ENCODE results near the gene ACIN1. TPM values are rescaled to one million over a fixed set of nuclear protein-coding genes. Genes with fewer than 3 reads are reported as not detected.

The ACIN1 gene
- total and polyA plus RNA-seq, 2 of the 13 experiments (the other 11 are each of a cell fraction or from before 2014, with no cell fraction given): 165 to 183 TPM

DNA sequence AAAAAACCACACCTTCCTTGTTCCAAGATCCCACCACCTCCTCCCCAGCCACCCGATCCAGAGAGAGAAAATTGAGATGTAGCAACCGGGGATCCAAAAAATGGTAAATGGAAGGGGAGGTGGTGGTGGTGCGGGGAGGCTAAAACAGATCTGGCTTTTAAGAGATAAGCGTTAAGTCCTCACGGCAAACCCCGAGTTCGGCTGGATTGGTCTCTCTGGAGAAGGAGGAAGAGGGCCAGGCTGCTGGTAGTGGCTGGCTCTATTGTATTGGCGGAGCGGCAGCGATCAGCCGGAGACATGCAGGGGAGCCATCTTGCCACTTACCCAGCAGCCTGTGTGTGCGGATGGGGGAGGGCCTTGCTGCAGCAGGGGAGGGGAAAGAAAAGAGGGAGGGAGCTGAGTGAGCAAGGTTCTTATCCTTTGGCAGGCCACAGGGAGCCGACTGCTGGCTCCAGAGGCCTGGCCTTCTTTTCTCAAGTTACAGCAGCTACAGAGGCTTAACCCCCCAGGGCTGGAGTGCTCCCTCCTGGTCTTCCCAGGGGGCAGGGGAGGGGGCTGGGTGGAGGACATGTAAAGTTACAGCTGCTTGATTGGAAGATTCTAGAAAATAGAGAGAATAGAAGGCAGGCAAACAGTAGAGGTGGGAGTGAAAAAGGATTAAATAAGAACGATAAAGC, 23.6 kb downstream of the ACIN1 start (continued):
- TF ChIP-seq MBNL3 (CRISPR knock-in tag; conservative IDR thresholded peaks at IDR 0.05) (no peak), TCF7 (IDR thresholded peaks at IDR 0.05; ENCODE audit: low read depth) (no peak), XRCC5 (optimal IDR thresholded peaks at IDR 0.05; ENCODE audit: low read length) (peak; percentile 96), ZNF441 (CRISPR knock-in tag; IDR thresholded peaks at IDR 0.05; ENCODE audit: borderline replicate concordance) (peak; percentile 90), ZNF713 (CRISPR knock-in tag; IDR thresholded peaks at IDR 0.05) (no peak), ZNF329 (CRISPR knock-in tag; IDR thresholded peaks at IDR 0.05; ENCODE audit: low read depth) (peak; percentile 43; the same call in 1 of the 2 replicates), ZNF703 (CRISPR knock-in tag; IDR thresholded peaks at IDR 0.05; ENCODE audit: borderline replicate concordance) (no peak), ISX (CRISPR knock-in tag; conservative IDR thresholded peaks at IDR 0.05) (no peak), FOXC1 (CRISPR knock-in tag; IDR thresholded peaks at IDR 0.05; ENCODE audit: borderline replicate concordance) (peak; percentile 80), NR3C1 (CRISPR knock-in tag; IDR thresholded peaks at IDR 0.05) (no peak), KAT8 (CRISPR knock-in tag; IDR thresholded peaks at IDR 0.05) (peak; percentile 91), ZNF740 (CRISPR knock-in tag; IDR thresholded peaks at IDR 0.05) (peak; percentile 74; the same call in 1 of the 2 replicates), ZNF101 (CRISPR knock-in tag; IDR thresholded peaks at IDR 0.05; ENCODE audit: borderline replicate concordance, low read depth) (no peak; the same call in 1 of the 2 replicates), TSC22D2 (CRISPR knock-in tag; IDR thresholded peaks at IDR 0.05; ENCODE audit: borderline replicate concordance) (no peak), SRSF1 (optimal IDR thresholded peaks at IDR 0.05; ENCODE audit: low read depth, low read length) (peak; percentile 80), U2AF2 (IDR thresholded peaks at IDR 0.05; ENCODE audit: low read depth, low read length) (no peak), ONECUT2 (CRISPR knock-in tag; IDR thresholded peaks at IDR 0.05) (no peak), ZNF737 (CRISPR knock-in tag; IDR thresholded peaks at IDR 0.05; ENCODE audit: borderline replicate concordance) (no peak), HOXD1 (CRISPR knock-in tag; IDR thresholded peaks at IDR 0.05) (no peak; the same call in 1 of the 2 replicates), DPF2 (CRISPR knock-in tag; IDR thresholded peaks at IDR 0.05; ENCODE audit: borderline replicate concordance, low read depth) (no peak)
- TF ChIP-seq, protein P1, sequence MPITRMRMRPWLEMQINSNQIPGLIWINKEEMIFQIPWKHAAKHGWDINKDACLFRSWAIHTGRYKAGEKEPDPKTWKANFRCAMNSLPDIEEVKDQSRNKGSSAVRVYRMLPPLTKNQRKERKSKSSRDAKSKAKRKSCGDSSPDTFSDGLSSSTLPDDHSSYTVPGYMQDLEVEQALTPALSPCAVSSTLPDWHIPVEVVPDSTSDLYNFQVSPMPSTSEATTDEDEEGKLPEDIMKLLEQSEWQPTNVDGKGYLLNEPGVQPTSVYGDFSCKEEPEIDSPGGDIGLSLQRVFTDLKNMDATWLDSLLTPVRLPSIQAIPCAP (CRISPR knock-in tag; IDR thresholded peaks at IDR 0.05; ENCODE audit: low read depth): no peak
- TF ChIP-seq, protein P2, sequence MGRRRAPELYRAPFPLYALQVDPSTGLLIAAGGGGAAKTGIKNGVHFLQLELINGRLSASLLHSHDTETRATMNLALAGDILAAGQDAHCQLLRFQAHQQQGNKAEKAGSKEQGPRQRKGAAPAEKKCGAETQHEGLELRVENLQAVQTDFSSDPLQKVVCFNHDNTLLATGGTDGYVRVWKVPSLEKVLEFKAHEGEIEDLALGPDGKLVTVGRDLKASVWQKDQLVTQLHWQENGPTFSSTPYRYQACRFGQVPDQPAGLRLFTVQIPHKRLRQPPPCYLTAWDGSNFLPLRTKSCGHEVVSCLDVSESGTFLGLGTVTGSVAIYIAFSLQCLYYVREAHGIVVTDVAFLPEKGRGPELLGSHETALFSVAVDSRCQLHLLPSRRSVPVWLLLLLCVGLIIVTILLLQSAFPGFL (CRISPR knock-in tag; IDR thresholded peaks at IDR 0.05): no peak
- TF ChIP-seq, protein P3, sequence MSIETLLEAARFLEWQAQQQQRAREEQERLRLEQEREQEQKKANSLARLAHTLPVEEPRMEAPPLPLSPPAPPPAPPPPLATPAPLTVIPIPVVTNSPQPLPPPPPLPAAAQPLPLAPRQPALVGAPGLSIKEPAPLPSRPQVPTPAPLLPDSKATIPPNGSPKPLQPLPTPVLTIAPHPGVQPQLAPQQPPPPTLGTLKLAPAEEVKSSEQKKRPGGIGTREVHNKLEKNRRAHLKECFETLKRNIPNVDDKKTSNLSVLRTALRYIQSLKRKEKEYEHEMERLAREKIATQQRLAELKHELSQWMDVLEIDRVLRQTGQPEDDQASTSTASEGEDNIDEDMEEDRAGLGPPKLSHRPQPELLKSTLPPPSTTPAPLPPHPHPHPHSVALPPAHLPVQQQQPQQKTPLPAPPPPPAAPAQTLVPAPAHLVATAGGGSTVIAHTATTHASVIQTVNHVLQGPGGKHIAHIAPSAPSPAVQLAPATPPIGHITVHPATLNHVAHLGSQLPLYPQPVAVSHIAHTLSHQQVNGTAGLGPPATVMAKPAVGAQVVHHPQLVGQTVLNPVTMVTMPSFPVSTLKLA (IDR thresholded peaks at IDR 0.05): no peak
- TF ChIP-seq, protein P4, sequence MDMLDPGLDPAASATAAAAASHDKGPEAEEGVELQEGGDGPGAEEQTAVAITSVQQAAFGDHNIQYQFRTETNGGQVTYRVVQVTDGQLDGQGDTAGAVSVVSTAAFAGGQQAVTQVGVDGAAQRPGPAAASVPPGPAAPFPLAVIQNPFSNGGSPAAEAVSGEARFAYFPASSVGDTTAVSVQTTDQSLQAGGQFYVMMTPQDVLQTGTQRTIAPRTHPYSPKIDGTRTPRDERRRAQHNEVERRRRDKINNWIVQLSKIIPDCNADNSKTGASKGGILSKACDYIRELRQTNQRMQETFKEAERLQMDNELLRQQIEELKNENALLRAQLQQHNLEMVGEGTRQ (IDR thresholded peaks at IDR 0.05; ENCODE audit: low read depth, low read length): no peak
- TF ChIP-seq, protein P4 (CRISPR knock-in tag; IDR thresholded peaks at IDR 0.05; ENCODE audit: borderline replicate concordance): peak; percentile 15; the same call in 1 of the 2 replicates

All from HepG2 (cell line).